Erythroblast (primary cell): Measurements from ENCODE around the gene C2CD4B.

ENCODE experiments used
- GATA1 ChIP-seq: IDR thresholded peaks from 2 replicates; pipeline ENCODE4 v1.6.1; 2011; ENCODE audit warnings: low read depth, mild to moderate bottlenecking, control low read depth, low read length, moderate library complexity
- POLR2A ChIP-seq: IDR thresholded peaks from 2 replicates; pipeline ENCODE4 v1.6.1; 2011; ENCODE audit warnings: mild to moderate bottlenecking, low read length

GRCh38 chr15:62124973-62125303 is 40.1 kb downstream of the C2CD4B start:
- TF ChIP-seq POLR2A: no peak
- no peak for TF ChIP-seq GATA1
